OCI-LY1 (cell line): ENCODE results near the gene PSMD7.

Experiments
- H2AFZ ChIP-seq: fragments of 200-600 bp; sonication (generic), shearing (Covaris generic); 2 replicates; pipeline ENCODE4 v1.6.0; 2014; ENCODE audit warnings: antibody characterized with exemption, mild to moderate bottlenecking, low read length
- H3F3A ChIP-seq: fragments of 200-600 bp; sonication (generic), shearing (Covaris generic); 2 replicates; pipeline ENCODE4 v1.6.0; 2014; ENCODE audit warnings: mild to moderate bottlenecking, antibody characterized with exemption, low read length, moderate library complexity; ENCODE audit not compliant: insufficient read depth
- H3K27ac ChIP-seq: fragments of 200-600 bp; sonication (generic); 2 replicates; pipeline ENCODE4 v1.5.1; 2014; ENCODE audit warnings: low read length, mixed run types, mild to moderate bottlenecking, low read depth; ENCODE audit not compliant: poor library complexity, severe bottlenecking
- H3K27me3 ChIP-seq: fragments of 200-600 bp; sonication (generic); 2 replicates; pipeline ENCODE4 v1.6.0; 2014; ENCODE audit warnings: antibody characterized with exemption, mild to moderate bottlenecking, low read length, moderate library complexity; ENCODE audit not compliant: insufficient read depth
- H3K36me3 ChIP-seq: fragments of 200-600 bp; sonication (generic); 2 replicates; pipeline ENCODE4 v1.6.1; 2014; ENCODE audit warnings: mild to moderate bottlenecking, antibody characterized with exemption, low read length, moderate library complexity, mixed read lengths; ENCODE audit not compliant: insufficient read depth
- H3K4me1 ChIP-seq: fragments of 200-600 bp; sonication (generic); 2 replicates; pipeline ENCODE4 v1.5.1; 2014; ENCODE audit warnings: mild to moderate bottlenecking, low read length, moderate library complexity; ENCODE audit not compliant: insufficient read depth, severe bottlenecking
- H3K4me2 ChIP-seq: fragments of 200-600 bp; sonication (generic), shearing (Covaris generic); 2 replicates; pipeline ENCODE4 v1.6.1; 2014; ENCODE audit warnings: low read length
- H3K4me3 ChIP-seq: fragments of 200-600 bp; sonication (generic); 2 replicates; pipeline ENCODE4 v1.5.1; 2014; ENCODE audit warnings: low read length, low read depth, mild to moderate bottlenecking, mixed read lengths; ENCODE audit not compliant: poor library complexity, severe bottlenecking
- H3K79me2 ChIP-seq: fragments of 200-600 bp; shearing (Covaris generic); 2 replicates; pipeline ENCODE4 v1.6.1; 2016; ENCODE audit warnings: mixed run types, low read length, mixed read lengths; ENCODE audit not compliant: insufficient read depth
- H3K9ac ChIP-seq: fragments of 200-600 bp; sonication (generic), shearing (Covaris generic); 2 replicates; pipeline ENCODE4 v1.6.1; 2014; ENCODE audit warnings: mild to moderate bottlenecking, low read length, mixed read lengths
- H3K9me2 ChIP-seq: fragments of 200-600 bp; sonication (generic), shearing (Covaris generic); 2 replicates; pipeline ENCODE4 v1.6.1; 2014; ENCODE audit warnings: low read depth, mild to moderate bottlenecking, low read length, mixed read lengths
- H3K9me3 ChIP-seq: fragments of 200-600 bp; shearing (Covaris generic); 2 replicates; pipeline ENCODE4 v1.6.1; 2014; ENCODE audit warnings: low read length, mixed read lengths
- H4K20me1 ChIP-seq: fragments of 200-600 bp; sonication (generic), shearing (Covaris generic); 2 replicates; pipeline ENCODE4 v1.6.0; 2016; ENCODE audit warnings: mild to moderate bottlenecking, low read length; ENCODE audit not compliant: insufficient read depth
- EZH2 ChIP-seq: fragments of 200-600 bp; sonication (generic), shearing (Covaris generic); IDR thresholded peaks from 2 replicates; pipeline ENCODE4 v1.8.0; 2017; ENCODE audit warnings: borderline replicate concordance, mixed run types, mild to moderate bottlenecking, antibody characterized with exemption, low read length, moderate library complexity, mixed read lengths
- TF ChIP-seq, protein P1 (sequence below): fragments of 200-600 bp; sonication (generic), shearing (Covaris generic); IDR thresholded peaks from 2 replicates; pipeline ENCODE4 v1.5.1; 2017; ENCODE audit warnings: mild to moderate bottlenecking, antibody characterized with exemption, low read length, moderate library complexity, mixed read lengths

PSMD7 gene

DNA sequence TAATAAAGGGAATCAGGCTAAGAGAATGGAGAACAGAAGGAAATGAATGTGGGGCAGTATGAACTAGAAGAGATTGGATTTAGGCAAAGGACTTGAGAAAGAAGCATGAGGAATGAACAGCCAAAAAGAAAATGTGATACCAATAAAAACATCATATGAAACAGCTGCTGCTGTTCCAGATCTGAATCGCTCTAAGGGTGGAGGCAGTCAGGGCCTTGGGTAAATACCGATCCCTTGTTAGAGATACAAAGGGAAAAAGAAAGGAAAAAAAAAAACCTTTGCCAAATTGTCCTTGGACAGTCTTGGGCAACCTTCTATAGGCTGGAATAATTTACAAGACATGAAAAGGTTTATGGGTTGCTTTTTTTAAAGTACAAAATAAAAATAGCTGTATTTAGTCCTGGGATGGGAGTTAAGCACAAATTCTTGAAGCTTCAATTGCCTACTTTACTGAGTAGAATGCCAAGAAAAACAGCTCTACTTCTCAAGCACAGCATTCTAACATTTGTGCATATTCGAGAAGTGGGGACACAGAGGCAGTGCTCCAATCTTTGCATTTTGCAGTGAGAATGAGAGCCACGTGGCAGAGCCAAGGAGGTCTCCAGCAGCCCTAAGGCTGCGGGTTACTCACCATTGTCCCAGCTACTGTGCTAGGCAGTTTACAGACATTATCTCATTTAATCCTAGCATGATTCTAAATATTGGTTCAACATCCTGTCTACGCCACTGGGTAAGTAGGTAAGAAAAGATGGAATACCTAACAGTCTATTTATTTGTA, 43.3 kb upstream of the PSMD7 start:
- no peak overlapping the region for H3K9ac ChIP-seq
- TF ChIP-seq, protein P1, sequence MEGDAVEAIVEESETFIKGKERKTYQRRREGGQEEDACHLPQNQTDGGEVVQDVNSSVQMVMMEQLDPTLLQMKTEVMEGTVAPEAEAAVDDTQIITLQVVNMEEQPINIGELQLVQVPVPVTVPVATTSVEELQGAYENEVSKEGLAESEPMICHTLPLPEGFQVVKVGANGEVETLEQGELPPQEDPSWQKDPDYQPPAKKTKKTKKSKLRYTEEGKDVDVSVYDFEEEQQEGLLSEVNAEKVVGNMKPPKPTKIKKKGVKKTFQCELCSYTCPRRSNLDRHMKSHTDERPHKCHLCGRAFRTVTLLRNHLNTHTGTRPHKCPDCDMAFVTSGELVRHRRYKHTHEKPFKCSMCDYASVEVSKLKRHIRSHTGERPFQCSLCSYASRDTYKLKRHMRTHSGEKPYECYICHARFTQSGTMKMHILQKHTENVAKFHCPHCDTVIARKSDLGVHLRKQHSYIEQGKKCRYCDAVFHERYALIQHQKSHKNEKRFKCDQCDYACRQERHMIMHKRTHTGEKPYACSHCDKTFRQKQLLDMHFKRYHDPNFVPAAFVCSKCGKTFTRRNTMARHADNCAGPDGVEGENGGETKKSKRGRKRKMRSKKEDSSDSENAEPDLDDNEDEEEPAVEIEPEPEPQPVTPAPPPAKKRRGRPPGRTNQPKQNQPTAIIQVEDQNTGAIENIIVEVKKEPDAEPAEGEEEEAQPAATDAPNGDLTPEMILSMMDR = no peak
- TF ChIP-seq EZH2 = no peak

DNA sequence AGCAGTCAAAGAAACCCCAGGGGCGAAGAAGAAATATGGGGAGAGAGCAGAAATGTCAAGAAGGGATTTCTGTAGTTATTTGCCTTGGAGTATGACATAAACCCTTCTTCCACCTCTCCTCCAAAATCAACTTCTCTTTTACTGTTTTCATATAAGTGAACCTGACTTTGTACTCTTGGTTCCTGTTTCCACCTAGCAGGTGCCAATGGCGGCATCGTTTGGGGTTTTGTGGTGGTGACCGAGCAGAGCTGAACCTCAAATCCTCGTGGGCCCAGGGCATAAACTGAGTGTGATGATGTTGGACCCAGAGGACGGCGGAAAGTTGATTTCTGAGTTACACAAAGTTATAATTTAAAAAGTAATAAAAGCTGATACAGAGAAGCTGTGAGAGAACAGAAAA, 39.6 kb upstream of the PSMD7 start:
- no peaks in the 10 kb centered on the region for H3K9me2 ChIP-seq
- H3K9ac ChIP-seq = no peak overlapping the region
- no peak overlapping the region for H3K4me3 ChIP-seq
- no peak overlapping the region for H3K27ac ChIP-seq
- no peaks in the 10 kb centered on the region for H4K20me1 ChIP-seq
- H3K27me3 ChIP-seq = no peaks in the 10 kb centered on the region
- H3K4me1 ChIP-seq = peaks cover 6% of the 10 kb centered on the region
- no peaks in the 10 kb centered on the region for H3K36me3 ChIP-seq
- no peak overlapping the region for H3K4me2 ChIP-seq
- no peaks in the 10 kb centered on the region for H3K79me2 ChIP-seq
- no peaks in the 10 kb centered on the region for H3K9me3 ChIP-seq
- no peak overlapping the region for H2AFZ ChIP-seq
- H3F3A ChIP-seq = no peaks in the 10 kb centered on the region
- TF ChIP-seq, protein P1 = no peak
- no peak for TF ChIP-seq EZH2

More for the DNA sequence above, 43.3 kb upstream of the PSMD7 start:
- Histone ChIP-seq H3K4me1 (peaks cover 6% of the 10 kb centered on the region), H3K4me3 (no peak overlapping the region), H3K4me2 (no peak overlapping the region), H3K9me3 (no peaks in the 10 kb centered on the region), H3K36me3 (no peaks in the 10 kb centered on the region), H3K9me2 (no peaks in the 10 kb centered on the region), H3K27me3 (no peaks in the 10 kb centered on the region), H3F3A (no peaks in the 10 kb centered on the region), H3K79me2 (no peaks in the 10 kb centered on the region), H2AFZ (no peak overlapping the region), H3K27ac (no peak overlapping the region), H4K20me1 (no peaks in the 10 kb centered on the region)

DNA sequence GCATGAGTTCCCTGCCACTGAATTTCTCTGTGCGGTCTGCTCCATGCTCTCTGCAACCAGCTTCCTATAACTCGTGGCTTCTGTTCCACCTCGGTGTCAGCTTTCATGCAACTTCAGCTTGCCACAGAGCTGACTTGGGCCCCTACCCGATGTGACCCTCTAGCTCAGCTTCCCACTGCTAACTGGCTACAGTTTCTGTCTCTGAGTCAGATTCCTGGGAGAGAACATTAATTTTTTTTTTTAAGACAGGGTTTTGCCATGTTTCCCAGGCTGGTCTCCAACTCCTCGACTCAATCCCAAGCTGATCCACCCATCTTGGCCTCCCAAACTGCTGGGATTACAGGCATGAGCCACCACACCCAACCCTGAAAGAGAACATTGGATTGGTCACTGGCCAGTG, 35.5 kb upstream of the PSMD7 start:
- Histone ChIP-seq H3K9ac (no peak overlapping the region), H4K20me1 (no peaks in the 10 kb centered on the region), H3K9me3 (no peaks in the 10 kb centered on the region), H3K79me2 (no peaks in the 10 kb centered on the region), H3K4me3 (no peak overlapping the region), H3K36me3 (no peaks in the 10 kb centered on the region), H3K4me1 (peaks cover 6% of the 10 kb centered on the region), H3F3A (no peaks in the 10 kb centered on the region), H3K4me2 (no peak overlapping the region), H3K9me2 (no peaks in the 10 kb centered on the region), H2AFZ (no peak overlapping the region), H3K27me3 (no peaks in the 10 kb centered on the region), H3K27ac (no peak overlapping the region)
- TF ChIP-seq EZH2 = no peak
- TF ChIP-seq, protein P1 = no peak
